Retina (tissue), 1 donor: ENCODE measurements around the gene RBBP8.
A peak's percentile ranks its signal among the peaks of the same experiment; 100 is the strongest.
"Not testable (repeated sequence)": the region's sequence is repeated elsewhere in the genome, so short reads cannot be mapped to it uniquely, and the experiment has no call there.

ENCODE experiments used
- DNase-seq: peaks from one replicate; pipeline ENCODE4 v3.0.0-alpha.2; 2016

RBBP8 gene

GRCh38 chr18:22946217-22946616, 13.1 kb downstream of the RBBP8 start:
- DNase-seq = no peak

DNA sequence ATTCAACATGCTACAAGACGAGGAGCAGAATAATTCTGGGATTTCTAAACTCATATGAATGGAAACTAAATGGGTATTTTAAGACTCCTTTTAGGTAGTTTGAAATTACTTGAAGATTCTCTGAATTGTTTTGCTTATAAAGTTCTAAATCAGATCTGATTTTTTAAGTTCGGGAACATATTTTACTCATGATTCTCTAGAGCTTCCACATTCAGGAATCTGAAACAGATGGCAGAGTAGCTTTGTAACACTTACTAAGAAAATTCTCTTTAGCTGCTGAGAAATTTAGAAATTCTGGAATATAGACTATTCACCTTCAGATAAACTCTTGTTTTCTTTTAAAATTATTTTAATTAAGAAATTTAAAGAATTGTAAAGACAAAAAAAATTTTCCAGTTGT, 13.7 kb downstream of the RBBP8 start:
- no peak for DNase-seq

GRCh38 chr18:22951823-22952222, 18.7 kb downstream of the RBBP8 start:
- DNase-seq = no peak

DNA sequence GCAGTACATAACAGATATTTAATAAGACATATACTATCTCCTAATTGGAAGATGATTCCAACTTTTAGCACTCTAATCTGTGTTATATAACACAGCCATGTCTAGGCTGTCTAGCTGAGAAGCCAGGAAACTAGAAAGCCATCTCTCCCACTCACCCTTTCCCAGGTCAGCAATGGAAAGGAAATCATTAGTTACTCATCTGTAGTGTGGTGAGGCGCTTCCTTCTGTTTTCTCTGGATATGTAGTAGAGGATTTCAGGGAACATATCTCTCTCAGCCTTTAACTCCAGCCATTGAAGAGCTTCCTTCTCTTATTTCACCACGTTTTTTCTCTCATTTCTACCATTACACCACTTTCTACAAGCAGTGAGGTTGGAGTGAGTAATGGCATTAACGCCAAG, 19.4 kb downstream of the RBBP8 start:
- no peak for DNase-seq

- DNase-seq = not testable (repeated sequence)
Measured at GRCh38 chr18:22953982-22954381, 20.9 kb downstream of the RBBP8 start.

DNA sequence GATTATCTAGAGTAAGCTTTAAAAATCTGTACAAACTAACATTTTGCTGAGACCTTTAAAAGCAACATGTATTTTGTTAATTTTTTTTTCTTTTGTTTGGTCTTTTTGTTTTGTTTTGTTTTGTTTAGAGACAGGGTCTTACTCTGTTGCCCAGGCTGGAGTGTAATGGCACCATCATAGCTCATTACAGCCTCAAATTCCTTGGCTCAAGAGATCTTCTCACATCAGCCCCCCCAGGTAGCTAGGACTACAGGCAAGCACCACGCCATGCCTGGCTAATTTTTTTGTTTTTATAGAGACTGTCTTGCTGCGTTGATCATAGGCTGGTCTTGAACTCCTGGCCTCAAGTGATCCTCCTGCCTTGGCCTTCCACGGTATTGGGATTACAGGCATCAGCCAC, 23.1 kb downstream of the RBBP8 start:
- no peak for DNase-seq

- DNase-seq = no peak
Measured at GRCh38 chr18:22961156-22961555, 28.0 kb downstream of the RBBP8 start.

DNA sequence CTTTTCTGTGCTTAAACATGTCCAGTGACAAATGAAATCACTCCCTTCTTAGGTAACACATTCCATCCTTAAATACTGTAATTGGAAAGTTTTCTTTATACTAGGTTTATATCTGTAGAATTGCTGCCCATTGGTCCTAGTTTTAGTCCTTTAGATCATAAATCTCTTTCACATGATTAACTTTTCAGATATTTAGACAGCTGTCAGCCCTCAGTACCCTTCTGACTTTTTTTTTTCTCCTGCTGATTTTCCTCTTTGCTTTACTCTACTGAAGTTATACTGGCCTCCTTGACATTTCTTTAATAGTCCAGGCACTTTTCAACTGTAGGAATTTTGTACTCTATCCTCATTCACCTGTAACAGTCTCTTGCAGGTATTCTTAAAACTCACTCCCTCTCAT, 28.9 kb downstream of the RBBP8 start:
- DNase-seq = no peak

GRCh38 chr18:22964116-22964515, 31.0 kb downstream of the RBBP8 start:
- no peak for DNase-seq

DNA sequence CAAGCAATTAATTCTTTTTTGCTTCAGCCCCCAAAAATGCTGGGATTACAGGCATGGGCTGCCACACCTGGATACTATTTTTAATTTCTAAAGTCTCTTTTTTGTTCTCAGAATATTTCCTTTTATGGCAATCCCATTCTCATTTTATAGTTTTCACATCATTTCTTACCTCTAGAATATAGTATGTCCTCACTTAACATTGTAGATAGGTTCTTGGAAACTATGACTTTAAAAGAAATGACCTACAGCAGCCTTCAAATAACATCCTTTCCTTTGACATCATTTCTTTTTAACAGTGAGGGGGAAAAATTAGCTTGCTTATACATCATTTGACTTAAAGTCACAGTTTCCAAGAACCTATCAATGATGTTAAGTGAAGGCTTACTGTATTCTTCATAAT, 31.6 kb downstream of the RBBP8 start:
- no peak for DNase-seq

- no peak for DNase-seq
Measured at GRCh38 chr18:22971038-22971437, 37.9 kb downstream of the RBBP8 start.

- DNase-seq = no peak
Measured at GRCh38 chr18:22974001-22974400, 40.9 kb downstream of the RBBP8 start.

DNA sequence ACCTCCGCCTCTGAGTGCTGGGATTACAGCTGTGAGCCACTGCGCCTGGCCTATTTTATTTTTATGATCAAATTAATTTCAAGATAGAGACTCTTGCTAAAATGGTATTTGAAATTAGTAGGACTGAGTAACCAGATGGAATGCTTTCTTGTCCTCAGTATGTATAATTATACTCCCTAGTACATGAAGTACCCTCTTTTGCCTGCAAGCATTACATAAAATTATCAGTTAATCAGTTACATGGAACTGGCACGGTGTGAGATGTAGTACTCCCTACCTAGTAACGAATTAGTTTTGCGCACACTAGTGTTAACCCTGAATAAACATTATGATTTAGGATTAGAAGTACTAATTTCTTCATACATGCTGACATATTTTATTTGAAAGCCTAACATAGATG, 41.6 kb downstream of the RBBP8 start:
- no peak for DNase-seq

- no peak for DNase-seq
Measured at GRCh38 chr18:22975508-22975907, 42.4 kb downstream of the RBBP8 start.

GRCh38 chr18:22977847-22978701, 44.9 kb downstream of the RBBP8 start:
- peak; percentile 6 for DNase-seq

DNA sequence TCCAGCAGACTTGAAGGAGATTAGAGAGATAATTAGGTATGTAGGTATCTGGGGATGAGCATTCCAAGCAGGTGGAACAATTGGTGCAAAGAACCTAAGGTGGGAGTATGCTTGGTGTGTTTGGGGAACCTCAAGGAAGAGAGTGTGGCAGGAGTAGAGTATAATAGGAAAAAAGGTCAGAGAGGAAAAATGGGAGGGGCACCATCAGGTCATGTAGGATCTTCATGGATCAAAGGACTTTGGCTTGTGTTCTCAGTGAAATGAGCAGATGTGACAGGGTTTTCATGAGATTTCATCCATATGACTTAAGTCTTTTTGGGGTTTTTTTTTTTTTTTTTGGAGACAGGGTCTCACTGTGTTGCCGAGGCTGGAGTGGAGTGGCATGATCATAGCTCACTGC, 47.3 kb downstream of the RBBP8 start:
- no peak for DNase-seq

DNA sequence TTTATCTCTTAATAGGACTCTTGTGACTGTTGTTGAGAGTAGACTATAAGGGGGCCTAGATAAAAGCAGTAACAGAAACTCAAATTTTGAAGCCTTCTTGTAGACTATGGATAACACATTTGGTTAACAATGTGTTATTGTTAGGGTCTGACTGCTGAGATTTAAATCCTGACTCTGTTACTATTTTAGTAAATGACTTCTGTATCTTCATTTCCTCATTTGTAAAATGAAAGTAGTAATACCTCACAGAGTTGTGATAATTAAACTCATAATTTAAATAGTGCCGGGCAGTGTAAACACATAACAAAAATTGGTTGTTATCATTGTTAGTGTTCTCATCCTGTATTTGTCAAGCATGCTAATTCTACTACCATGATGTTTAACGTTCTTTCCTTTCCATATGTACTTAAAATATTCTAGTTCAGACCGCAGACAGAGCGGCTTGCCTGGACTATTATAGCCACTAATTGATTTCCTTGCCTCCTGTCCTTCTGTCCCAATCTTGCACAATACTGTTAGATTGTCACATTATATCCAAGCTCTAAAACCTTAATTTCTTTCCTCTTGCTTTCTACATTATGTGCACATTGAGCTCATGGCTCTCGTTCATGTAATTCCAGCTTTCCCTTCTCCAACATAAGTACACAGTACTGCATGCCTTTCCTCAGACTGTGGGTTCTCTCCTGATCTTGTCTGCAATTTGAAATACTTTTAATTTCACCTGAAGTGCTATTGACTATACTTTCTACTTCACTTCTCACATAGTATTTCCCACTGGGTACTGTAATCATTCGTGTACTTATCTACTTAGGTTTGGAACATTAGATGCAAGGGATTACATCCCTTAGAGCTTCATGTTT, 48.4 kb downstream of the RBBP8 start:
- DNase-seq = no peak

GRCh38 chr18:22983175-22983574, 50.0 kb downstream of the RBBP8 start:
- DNase-seq = no peak

GRCh38 chr18:22985250-22985649, 52.1 kb downstream of the RBBP8 start:
- DNase-seq = no peak

DNA sequence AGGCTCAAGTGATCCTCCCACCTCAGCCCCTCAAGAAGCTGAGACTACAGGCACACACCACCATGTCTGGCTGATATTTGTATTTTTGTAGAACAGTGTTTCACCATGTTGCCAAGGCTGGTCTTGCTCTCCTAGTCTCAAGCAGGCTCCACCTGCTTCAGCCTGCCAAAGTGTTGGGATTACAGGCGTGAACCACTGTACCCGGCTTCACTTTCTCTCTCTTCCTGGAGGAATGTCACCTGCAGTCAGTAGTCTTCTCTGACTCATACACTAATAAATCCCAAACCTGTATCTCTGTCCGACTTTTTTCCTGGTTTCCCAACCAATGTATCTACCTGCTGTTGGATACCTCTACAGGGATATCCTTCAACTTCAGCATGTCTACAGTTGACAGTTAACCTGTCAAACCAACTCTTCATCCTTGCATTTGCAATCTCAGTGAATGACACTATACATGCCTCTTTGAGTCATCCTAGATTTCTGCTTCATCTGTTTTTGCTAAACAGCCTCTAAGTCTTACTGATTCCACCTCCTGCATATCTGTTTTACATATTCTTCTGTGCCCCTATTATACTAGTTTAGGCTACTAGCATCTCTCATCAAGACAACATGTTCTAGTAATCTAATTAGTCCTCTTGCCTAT, 54.5 kb downstream of the RBBP8 start:
- no peak for DNase-seq

- DNase-seq = no peak
Measured at GRCh38 chr18:22988208-22988607, 55.1 kb downstream of the RBBP8 start.

- DNase-seq = no peak
Measured at GRCh38 chr18:22998344-22998743, 65.2 kb downstream of the RBBP8 start.

DNA sequence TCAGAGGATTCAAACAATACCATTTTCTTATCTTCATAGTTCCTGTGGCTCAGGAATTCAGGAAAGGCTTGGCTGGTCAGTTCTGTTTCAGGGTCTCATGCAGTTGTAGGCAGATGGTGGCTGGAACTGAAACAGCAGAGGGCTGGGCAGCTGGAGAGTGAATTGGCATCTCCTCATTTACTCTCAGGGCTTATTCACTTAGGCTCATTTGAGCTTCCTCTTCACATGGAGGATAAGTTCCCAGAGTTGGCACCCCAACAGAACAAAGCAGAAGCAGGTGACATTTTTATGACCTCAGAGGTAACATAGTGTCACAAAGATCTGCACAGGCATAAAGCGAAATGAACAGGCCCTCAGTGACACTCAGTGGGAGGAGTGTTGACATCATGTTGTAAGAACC, 66.1 kb downstream of the RBBP8 start:
- no peak for DNase-seq

- DNase-seq = no peak
Measured at GRCh38 chr18:22999647-23000046, 66.5 kb downstream of the RBBP8 start.
